HFFc6 (cell line): ENCODE results near the gene XXYLT1. TPM values are rescaled to one million over a fixed set of nuclear protein-coding genes. Genes with fewer than 3 reads are reported as not detected.

Source experiments
- DNase-seq: peaks from one replicate; pipeline ENCODE4 v3.0.0-alpha.2; 2018
- H3K27ac Mint-ChIP-seq: 2 replicates; pipeline ENCODE4 v1.8.0; 2020; ENCODE audit warnings: mild to moderate bottlenecking, mixed read lengths
- H3K27me3 Mint-ChIP-seq: 2 replicates; pipeline ENCODE4 v1.8.0; 2021; ENCODE audit warnings: mild to moderate bottlenecking, moderate library complexity, mixed read lengths; ENCODE audit not compliant: insufficient read depth
- H3K36me3 Mint-ChIP-seq: 2 replicates; pipeline ENCODE4 v1.8.0; 2021; ENCODE audit warnings: low read depth, mixed read lengths
- H3K4me1 Mint-ChIP-seq: 2 replicates; pipeline ENCODE4 v1.8.0; 2020; ENCODE audit warnings: low read depth, mixed read lengths
- H3K4me3 Mint-ChIP-seq: 2 replicates; pipeline ENCODE4 v1.8.0; 2020; ENCODE audit warnings: mild to moderate bottlenecking, moderate library complexity, mixed read lengths
- H3K9me3 Mint-ChIP-seq: 2 replicates; pipeline ENCODE4 v1.8.0; 2020; ENCODE audit warnings: mild to moderate bottlenecking, mixed read lengths
- CTCF ChIP-seq: fragments of 200-600 bp; sonication (generic); IDR thresholded peaks from 2 replicates; pipeline ENCODE4 v1.5.0; 2021; ENCODE audit warnings: antibody characterized with exemption, mild to moderate bottlenecking
- total RNA-seq, 6 experiments: library from RNA; stranded (reverse); fragmentation: NEBNext Ultra II Directional; extraction: Animal tissue kit (Norgen Biotek cat#: 25700); gene quantifications; 2 replicates in 1 of 6; 3 replicates in 5 of 6; pipeline ENCODE4 v1.2.3, GENCODE V29; 2021

Gene XXYLT1
- total RNA-seq, 6 experiments from 2014 or later: 16.9 to 24.2 (median 18.3) TPM

GRCh38 chr3:195155570-195156241, 115.3 kb downstream of the XXYLT1 start:
- no peak for TF ChIP-seq CTCF
- no peaks in the 10 kb centered on the region; the same call in 1 of the 2 replicates for H3K27me3 Mint-ChIP-seq
- peaks cover 5% of the 10 kb centered on the region; the same call in 1 of the 2 replicates for H3K36me3 Mint-ChIP-seq
- peak overlapping the region; percentile 65 for H3K4me3 Mint-ChIP-seq
- H3K4me1 Mint-ChIP-seq: peaks cover 81% of the 10 kb centered on the region
- no peak for DNase-seq
- peak overlapping the region; percentile 98 for H3K27ac Mint-ChIP-seq
- no peaks in the 10 kb centered on the region for H3K9me3 Mint-ChIP-seq

GRCh38 chr3:195154793-195155535, 116.0 kb downstream of the XXYLT1 start:
- Mint-ChIP-seq H3K36me3 (peaks cover 5% of the 10 kb centered on the region; the same call in 1 of the 2 replicates), H3K27ac (peak overlapping the region; percentile 98), H3K4me3 (peak overlapping the region; percentile 65), H3K9me3 (no peaks in the 10 kb centered on the region), H3K27me3 (no peaks in the 10 kb centered on the region; the same call in 1 of the 2 replicates), H3K4me1 (peaks cover 79% of the 10 kb centered on the region)
- no peak for TF ChIP-seq CTCF
- peak; percentile 94 for DNase-seq

- Mint-ChIP-seq H3K4me1 (peaks cover 77% of the 10 kb centered on the region), H3K36me3 (peaks cover 5% of the 10 kb centered on the region; the same call in 1 of the 2 replicates), H3K27me3 (no peaks in the 10 kb centered on the region; the same call in 1 of the 2 replicates), H3K4me3 (peak overlapping the region; percentile 65), H3K27ac (peak overlapping the region; percentile 98), H3K9me3 (no peaks in the 10 kb centered on the region)
- peak; percentile 60 for DNase-seq
- no peak for TF ChIP-seq CTCF
Measured at GRCh38 chr3:195154111-195154791, 116.7 kb downstream of the XXYLT1 start.

- Mint-ChIP-seq H3K36me3 (peaks cover under 1% of the 10 kb centered on the region; the same call in 1 of the 2 replicates), H3K27ac (peak overlapping the region; percentile 98), H3K27me3 (no peaks in the 10 kb centered on the region; the same call in 1 of the 2 replicates), H3K4me3 (peak overlapping the region; percentile 65), H3K9me3 (no peaks in the 10 kb centered on the region), H3K4me1 (peaks cover 77% of the 10 kb centered on the region)
- no peak for TF ChIP-seq CTCF
- DNase-seq: no peak
Measured at GRCh38 chr3:195153653-195154052, 117.3 kb downstream of the XXYLT1 start.

GRCh38 chr3:195153130-195153529, 117.8 kb downstream of the XXYLT1 start:
- Mint-ChIP-seq H3K27ac (peak overlapping the region; percentile 98), H3K36me3 (no peaks in the 10 kb centered on the region), H3K4me3 (no peak overlapping the region), H3K9me3 (no peaks in the 10 kb centered on the region), H3K4me1 (peaks cover 80% of the 10 kb centered on the region), H3K27me3 (no peaks in the 10 kb centered on the region; the same call in 1 of the 2 replicates)
- no peak for DNase-seq
- no peak for TF ChIP-seq CTCF
